ENCODE data around the gene VGLL4. TPM values are rescaled to one million over a fixed set of nuclear protein-coding genes. Genes with fewer than 3 reads are reported as not detected.
"Not testable (repeated sequence)": the region's sequence is repeated elsewhere in the genome, so short reads cannot be mapped to it uniquely, and the experiment has no call there.

The VGLL4 gene
- total RNA-seq, 1 experiment from 2014 or later, result 46.3 TPM

GRCh38 chr3:11600501-11601282, 43.0 kb downstream of the VGLL4 start:
- intact Hi-C loops (cut with micrococcal nuclease), result loop anchor here (1.0 kb wide), 2 partner anchors 32 to 42 kb away; no protein-coding TSS in a partner anchor
- Histone ChIP-seq H3K27ac (ENCODE audit: low read length) (peak overlapping the region; percentile 88), H3K4me2 (ENCODE audit: low read length) (peak overlapping the region; percentile 80), H3K4me1 (ENCODE audit: insufficient read depth, low read length) (peaks cover 42% of the 10 kb centered on the region), H3K27me3 (ENCODE audit: low read length) (no peaks in the 10 kb centered on the region), H3K9me2 (replicated peaks; ENCODE audit: low read length) (no peaks in the 10 kb centered on the region), H3K9me3 (ENCODE audit: low read length) (no peaks in the 10 kb centered on the region), H3K9ac (ENCODE audit: low read length) (peak overlapping the region; percentile 34), H3K36me3 (ENCODE audit: low read depth, low read length) (0 out of 2 replicates have a peak, but pooled peaks cover 6% of the 10 kb centered on the region), H3F3A (ENCODE audit: low read length, unreplicated experiment) (peaks cover 6% of the 10 kb centered on the region), H3K4me3 (ENCODE audit: low read length) (peak overlapping the region; percentile 51; the same call in 1 of the 2 replicates), H2AFZ (ENCODE audit: low read length) (no peak overlapping the region), H3K79me2 (ENCODE audit: low read length) (peaks cover 73% of the 10 kb centered on the region), H4K20me1 (ENCODE audit: low read length) (peaks cover 8% of the 10 kb centered on the region)
- TF ChIP-seq EZH2phosphoT487 (IDR thresholded peaks at IDR 0.05; ENCODE audit: borderline replicate concordance, low read length), result no peak
- TF ChIP-seq EZH2 (IDR thresholded peaks at IDR 0.05; ENCODE audit: low read length, unreplicated experiment), result no peak
- TF ChIP-seq CTCF (conservative IDR thresholded peaks at IDR 0.05; ENCODE audit: low read depth, low read length), result no peak
- CTCF ChIA-PET, result interaction anchor here (0.6 to 0.8 kb wide), 3 partner anchors 24 to 61 kb away, joined by 3 read pairs; no protein-coding TSS in a partner anchor
- ATAC-seq, result peak; percentile 96
- peak; percentile 99 for DNase-seq
- POLR2A ChIA-PET (ENCODE audit: unreplicated experiment), result interaction anchor here (0.6 to 1.4 kb wide), 2 partner anchors 26 to 43 kb away, joined by 4 to 5 read pairs; partner anchors contain the start of gene VGLL4
- no TSS peak for BruUV-seq (replicated peaks)

GRCh38 chr3:11596387-11596786, 47.3 kb downstream of the VGLL4 start:
- Histone ChIP-seq H3F3A (ENCODE audit: low read length, unreplicated experiment) (peaks cover 6% of the 10 kb centered on the region), H3K27ac (ENCODE audit: low read length) (no peak overlapping the region)

GRCh38 chr3:11595024-11595423, 48.7 kb downstream of the VGLL4 start:
- H2AFZ ChIP-seq (ENCODE audit: low read length); H3F3A ChIP-seq (ENCODE audit: low read length, unreplicated experiment); H3K9me2 ChIP-seq (replicated peaks; ENCODE audit: low read length); POLR2A ChIA-PET (ENCODE audit: unreplicated experiment); H3K9me3 ChIP-seq (ENCODE audit: low read length); H3K9ac ChIP-seq (ENCODE audit: low read length); H3K27ac ChIP-seq (ENCODE audit: low read length); DNase-seq; ATAC-seq; intact Hi-C loops (cut with micrococcal nuclease); BruUV-seq (replicated peaks); H3K36me3 ChIP-seq (ENCODE audit: low read depth, low read length); H3K4me2 ChIP-seq (ENCODE audit: low read length); CTCF ChIA-PET; H3K27me3 ChIP-seq (ENCODE audit: low read length); H3K4me3 ChIP-seq (ENCODE audit: low read length): not testable (repeated sequence)
- Histone ChIP-seq H3K79me2 (ENCODE audit: low read length) (peaks cover 85% of the 10 kb centered on the region), H4K20me1 (ENCODE audit: low read length) (peaks cover 40% of the 10 kb centered on the region), H3K4me1 (ENCODE audit: insufficient read depth, low read length) (peaks cover 14% of the 10 kb centered on the region)

More at GRCh38 chr3:11596387-11596786, 47.3 kb downstream of the VGLL4 start:
- intact Hi-C loops (cut with micrococcal nuclease), result no loop called here
- no peaks in the 10 kb centered on the region for H3K27me3 ChIP-seq (ENCODE audit: low read length)
- no peak for TF ChIP-seq EZH2phosphoT487 (IDR thresholded peaks at IDR 0.05; ENCODE audit: borderline replicate concordance, low read length)
- H3K79me2 ChIP-seq (ENCODE audit: low read length), result peaks cover 71% of the 10 kb centered on the region
- H3K9ac ChIP-seq (ENCODE audit: low read length), result no peak overlapping the region
- H4K20me1 ChIP-seq (ENCODE audit: low read length), result peaks cover 35% of the 10 kb centered on the region
- no peak for DNase-seq
- peaks cover 21% of the 10 kb centered on the region for H3K4me1 ChIP-seq (ENCODE audit: insufficient read depth, low read length)
- no TSS peak for BruUV-seq (replicated peaks)
- no peak overlapping the region for H3K4me3 ChIP-seq (ENCODE audit: low read length)
- no peaks in the 10 kb centered on the region for H3K9me3 ChIP-seq (ENCODE audit: low read length)
- no peak overlapping the region for H2AFZ ChIP-seq (ENCODE audit: low read length)
- ATAC-seq, result no peak
- H3K4me2 ChIP-seq (ENCODE audit: low read length), result no peak overlapping the region
- H3K36me3 ChIP-seq (ENCODE audit: low read depth, low read length), result peaks cover 4% of the 10 kb centered on the region; the same call in 1 of the 2 replicates
- POLR2A ChIA-PET (ENCODE audit: unreplicated experiment), result no interaction called here
- no peaks in the 10 kb centered on the region for H3K9me2 ChIP-seq (replicated peaks; ENCODE audit: low read length)
- CTCF ChIA-PET, result no interaction called here

Data from PC-3 (cell line).